Calu3 (cell line): ENCODE results near the gene ZNF835. TPM values are rescaled to one million over a fixed set of nuclear protein-coding genes. Genes with fewer than 3 reads are reported as not detected.

Source experiments
- BruUV-seq: library from RNA; stranded (reverse); fragments of 400-500 nt; replicated peaks from 2 replicates; lab custom pipeline; 2021; lab: Mats Ljungman, UMichigan
- CTCF ChIA-PET: fragments of 300-600 bp; sonication (Branson Sonifier 250); formaldehyde crosslinking; loops from one replicate; lab custom pipeline; 2022; ENCODE audit warnings: antibody characterized with exemption; lab: Charles Lee
- DNase-seq: peaks from one replicate; pipeline ENCODE4 v3.0.0; 2022
- H3K27ac Mint-ChIP-seq: one replicate; pipeline ENCODE4 v1.8.0; 2022; ENCODE audit warnings: mixed read lengths; ENCODE audit not compliant: unreplicated experiment
- H3K27me3 Mint-ChIP-seq: one replicate; pipeline ENCODE4 v1.8.0; 2022; ENCODE audit warnings: mixed read lengths; ENCODE audit not compliant: unreplicated experiment
- H3K36me3 Mint-ChIP-seq: one replicate; pipeline ENCODE4 v1.8.0; 2022; ENCODE audit warnings: mild to moderate bottlenecking, moderate library complexity, mixed read lengths; ENCODE audit not compliant: insufficient read depth, unreplicated experiment
- H3K4me1 Mint-ChIP-seq: one replicate; pipeline ENCODE4 v1.8.0; 2022; ENCODE audit warnings: mild to moderate bottlenecking, low read depth, mixed read lengths; ENCODE audit not compliant: unreplicated experiment
- H3K4me3 Mint-ChIP-seq: one replicate; pipeline ENCODE4 v1.8.0; 2022; ENCODE audit warnings: mild to moderate bottlenecking, low read depth, moderate library complexity, mixed read lengths; ENCODE audit not compliant: unreplicated experiment
- H3K9me3 Mint-ChIP-seq: one replicate; pipeline ENCODE4 v1.8.0; 2022; ENCODE audit warnings: low read depth, mixed read lengths; ENCODE audit not compliant: unreplicated experiment
- intact Hi-C: fragments of 100-400 bp; cut with micrococcal nuclease; formaldehyde crosslinking; loops from one replicate; pipeline ENCODE4 v1.10.0; 2022; ENCODE audit not compliant: unreplicated experiment
- total RNA-seq: library from RNA; stranded (reverse); gene quantifications from 2 replicates; pipeline ENCODE4 v1.2.3, GENCODE V29; 2022
- TF ChIP-seq, protein P1 (sequence below): fragments of 200-600 bp; IDR thresholded peaks from one replicate; pipeline ENCODE4 v1.8.0; 2022; ENCODE audit warnings: antibody characterized with exemption; ENCODE audit not compliant: unreplicated experiment

ZNF835 gene
- total RNA-seq, 1 experiment from 2014 or later: not detected

- Mint-ChIP-seq H3K36me3 (no peaks in the 10 kb centered on the region), H3K27me3 (no peaks in the 10 kb centered on the region), H3K27ac (no peak overlapping the region), H3K4me1 (no peaks in the 10 kb centered on the region), H3K9me3 (peaks cover 20% of the 10 kb centered on the region), H3K4me3 (no peak overlapping the region)
- BruUV-seq: no TSS peak
- CTCF ChIA-PET: interaction anchor here (1.1 kb wide), 1 partner anchor 528 kb away, joined by 3 read pairs; no protein-coding TSS in a partner anchor
- intact Hi-C loops: no loop called here
- TF ChIP-seq, protein P1, sequence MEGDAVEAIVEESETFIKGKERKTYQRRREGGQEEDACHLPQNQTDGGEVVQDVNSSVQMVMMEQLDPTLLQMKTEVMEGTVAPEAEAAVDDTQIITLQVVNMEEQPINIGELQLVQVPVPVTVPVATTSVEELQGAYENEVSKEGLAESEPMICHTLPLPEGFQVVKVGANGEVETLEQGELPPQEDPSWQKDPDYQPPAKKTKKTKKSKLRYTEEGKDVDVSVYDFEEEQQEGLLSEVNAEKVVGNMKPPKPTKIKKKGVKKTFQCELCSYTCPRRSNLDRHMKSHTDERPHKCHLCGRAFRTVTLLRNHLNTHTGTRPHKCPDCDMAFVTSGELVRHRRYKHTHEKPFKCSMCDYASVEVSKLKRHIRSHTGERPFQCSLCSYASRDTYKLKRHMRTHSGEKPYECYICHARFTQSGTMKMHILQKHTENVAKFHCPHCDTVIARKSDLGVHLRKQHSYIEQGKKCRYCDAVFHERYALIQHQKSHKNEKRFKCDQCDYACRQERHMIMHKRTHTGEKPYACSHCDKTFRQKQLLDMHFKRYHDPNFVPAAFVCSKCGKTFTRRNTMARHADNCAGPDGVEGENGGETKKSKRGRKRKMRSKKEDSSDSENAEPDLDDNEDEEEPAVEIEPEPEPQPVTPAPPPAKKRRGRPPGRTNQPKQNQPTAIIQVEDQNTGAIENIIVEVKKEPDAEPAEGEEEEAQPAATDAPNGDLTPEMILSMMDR: no peak
- no peak for DNase-seq
These were observed 28.0 kb upstream of the ZNF835 start for GRCh38 chr19:56699552-56699951.

DNA sequence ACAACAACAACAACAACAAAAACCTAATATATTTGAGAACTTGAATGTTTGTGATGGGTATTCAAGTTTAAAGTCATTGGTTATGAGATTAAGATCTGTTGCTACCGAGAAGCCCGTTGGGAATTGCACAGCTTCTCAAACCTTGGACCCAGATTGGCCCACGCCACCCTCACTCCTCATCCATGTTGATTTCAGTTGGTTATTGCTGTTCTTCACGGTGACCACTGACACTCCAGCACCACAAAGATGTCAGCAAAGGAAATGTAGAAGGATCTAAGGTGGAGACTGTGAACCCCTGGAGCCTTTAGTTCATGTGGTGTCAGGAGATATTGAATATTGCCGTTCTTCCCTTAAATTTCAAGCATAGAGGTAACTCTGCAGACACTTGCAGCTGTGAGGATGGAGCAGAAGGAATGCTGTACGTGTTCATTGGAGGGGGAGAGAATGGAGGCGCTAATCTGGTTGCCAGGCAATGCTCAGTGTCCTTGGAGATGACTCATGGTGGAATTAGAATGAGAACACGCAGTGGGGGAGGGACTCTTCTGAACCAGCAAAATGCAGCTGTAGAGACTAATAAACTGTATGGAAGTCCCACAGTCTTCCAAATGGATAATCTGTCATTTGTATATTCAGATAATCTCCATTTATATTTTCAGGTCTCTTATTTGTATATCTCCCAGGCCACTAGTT is 20.8 kb upstream of the ZNF835 start:
- Mint-ChIP-seq H3K27me3 (no peaks in the 10 kb centered on the region), H3K9me3 (peaks cover 13% of the 10 kb centered on the region), H3K36me3 (no peaks in the 10 kb centered on the region), H3K27ac (no peak overlapping the region), H3K4me3 (no peak overlapping the region), H3K4me1 (no peaks in the 10 kb centered on the region)
- BruUV-seq: no TSS peak
- intact Hi-C loops: no loop called here
- CTCF ChIA-PET: no interaction called here
- TF ChIP-seq, protein P1: no peak
- no peak for DNase-seq

DNA sequence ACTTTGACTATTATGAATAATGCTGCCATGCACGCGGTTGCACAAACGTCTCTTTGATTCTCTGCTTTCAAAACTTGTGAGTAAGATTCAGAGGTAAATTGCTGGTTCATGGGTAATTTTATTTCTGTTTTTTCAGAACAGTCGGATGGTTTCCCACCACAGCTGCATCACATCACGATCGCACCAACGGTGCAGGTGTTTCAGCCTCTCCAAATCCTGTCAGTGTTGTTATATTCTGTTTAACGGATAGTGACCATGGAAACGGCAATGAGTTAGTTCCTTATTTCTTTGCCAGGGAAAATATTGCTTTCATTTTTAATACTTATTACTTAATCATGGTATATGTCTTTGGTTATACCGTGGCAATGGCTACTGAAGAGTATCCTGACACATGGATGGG is 19.1 kb upstream of the ZNF835 start:
- H3K4me3 Mint-ChIP-seq: no peak overlapping the region
- no peak for DNase-seq
- CTCF ChIA-PET: no interaction called here
- H3K9me3 Mint-ChIP-seq: peaks cover 21% of the 10 kb centered on the region
- no peaks in the 10 kb centered on the region for H3K27me3 Mint-ChIP-seq
- TF ChIP-seq, protein P1: no peak
- H3K27ac Mint-ChIP-seq: no peak overlapping the region
- BruUV-seq: no TSS peak
- H3K36me3 Mint-ChIP-seq: no peaks in the 10 kb centered on the region
- intact Hi-C loops: no loop called here
- no peaks in the 10 kb centered on the region for H3K4me1 Mint-ChIP-seq

- intact Hi-C loops: no loop called here
- no peaks in the 10 kb centered on the region for H3K4me1 Mint-ChIP-seq
- no peak overlapping the region for H3K4me3 Mint-ChIP-seq
- TF ChIP-seq, protein P1: no peak
- no TSS peak for BruUV-seq
- CTCF ChIA-PET: no interaction called here
- H3K9me3 Mint-ChIP-seq: peaks cover 25% of the 10 kb centered on the region
- no peaks in the 10 kb centered on the region for H3K36me3 Mint-ChIP-seq
- DNase-seq: no peak
- H3K27ac Mint-ChIP-seq: no peak overlapping the region
- H3K27me3 Mint-ChIP-seq: no peaks in the 10 kb centered on the region
These were observed 17.6 kb upstream of the ZNF835 start for GRCh38 chr19:56689198-56689597.
